ENCODE results near the gene HEATR1.

DNA sequence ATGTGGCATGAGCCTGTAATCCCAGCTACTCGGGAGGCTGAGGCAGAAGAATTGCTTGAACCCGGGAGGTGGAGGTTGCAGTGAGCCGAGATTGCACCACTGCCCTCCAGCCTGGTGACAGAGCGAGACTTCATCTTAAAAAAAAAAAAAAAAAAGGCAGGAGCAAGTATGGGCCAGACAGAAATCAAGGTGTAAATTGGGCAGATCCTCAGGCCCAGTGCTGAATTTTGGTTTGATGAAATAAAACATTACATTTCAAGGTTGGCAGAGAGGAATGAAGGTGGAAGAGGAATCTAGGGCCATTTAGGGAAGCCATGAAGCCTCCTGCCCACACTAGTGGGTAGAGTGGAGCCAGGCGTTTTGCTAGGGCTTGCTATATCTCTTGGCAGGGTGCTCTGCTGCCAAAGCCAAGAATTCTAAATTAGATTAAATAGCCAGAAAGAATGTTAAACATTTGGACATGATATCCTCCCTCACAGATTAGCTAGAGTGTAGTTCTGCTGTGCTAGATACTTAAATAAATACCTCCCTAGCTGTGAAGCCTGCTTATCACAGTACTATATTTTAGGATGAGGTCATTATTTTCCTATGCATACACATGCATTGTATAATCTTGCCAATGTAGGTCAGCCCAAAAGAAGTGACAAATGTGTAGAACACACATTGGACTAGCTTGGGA is 97.2 kb downstream of the HEATR1 start:
- TF ChIP-seq, protein P1, sequence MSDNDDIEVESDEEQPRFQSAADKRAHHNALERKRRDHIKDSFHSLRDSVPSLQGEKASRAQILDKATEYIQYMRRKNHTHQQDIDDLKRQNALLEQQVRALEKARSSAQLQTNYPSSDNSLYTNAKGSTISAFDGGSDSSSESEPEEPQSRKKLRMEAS (IDR thresholded peaks at IDR 0.05), result no peak
- TF ChIP-seq TAF1 (conservative IDR thresholded peaks at IDR 0.05), result no peak
- TF ChIP-seq, protein P2, sequence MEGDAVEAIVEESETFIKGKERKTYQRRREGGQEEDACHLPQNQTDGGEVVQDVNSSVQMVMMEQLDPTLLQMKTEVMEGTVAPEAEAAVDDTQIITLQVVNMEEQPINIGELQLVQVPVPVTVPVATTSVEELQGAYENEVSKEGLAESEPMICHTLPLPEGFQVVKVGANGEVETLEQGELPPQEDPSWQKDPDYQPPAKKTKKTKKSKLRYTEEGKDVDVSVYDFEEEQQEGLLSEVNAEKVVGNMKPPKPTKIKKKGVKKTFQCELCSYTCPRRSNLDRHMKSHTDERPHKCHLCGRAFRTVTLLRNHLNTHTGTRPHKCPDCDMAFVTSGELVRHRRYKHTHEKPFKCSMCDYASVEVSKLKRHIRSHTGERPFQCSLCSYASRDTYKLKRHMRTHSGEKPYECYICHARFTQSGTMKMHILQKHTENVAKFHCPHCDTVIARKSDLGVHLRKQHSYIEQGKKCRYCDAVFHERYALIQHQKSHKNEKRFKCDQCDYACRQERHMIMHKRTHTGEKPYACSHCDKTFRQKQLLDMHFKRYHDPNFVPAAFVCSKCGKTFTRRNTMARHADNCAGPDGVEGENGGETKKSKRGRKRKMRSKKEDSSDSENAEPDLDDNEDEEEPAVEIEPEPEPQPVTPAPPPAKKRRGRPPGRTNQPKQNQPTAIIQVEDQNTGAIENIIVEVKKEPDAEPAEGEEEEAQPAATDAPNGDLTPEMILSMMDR (IDR thresholded peaks at IDR 0.05; ENCODE audit: low read depth, low read length, missing input control), result no peak

Data from liver (tissue), 3 donors.